GM11168 (cell line): ENCODE results near the gene AGR3.

Experiments
- in situ Hi-C: fragments of 300-500 bp; cut with MboI; formaldehyde crosslinking; loops from one replicate; pipeline ENCODE4 v1.12.0; 2022; ENCODE audit warnings: low sequenced_read_pairs; ENCODE audit not compliant: unreplicated experiment

Gene AGR3

GRCh38 chr7:16881844-16882243 lies at the start of gene AGR3:
TSS of gene AGR3 (minus strand) at chr7:16881983. CDS start at chr7:16878618, 3,365 bp downstream.
- in situ Hi-C loops = no loop called here

- in situ Hi-C loops = no loop called here
These were observed 49.2 kb upstream of the AGR3 start for GRCh38 chr7:16930946-16931345.

DNA sequence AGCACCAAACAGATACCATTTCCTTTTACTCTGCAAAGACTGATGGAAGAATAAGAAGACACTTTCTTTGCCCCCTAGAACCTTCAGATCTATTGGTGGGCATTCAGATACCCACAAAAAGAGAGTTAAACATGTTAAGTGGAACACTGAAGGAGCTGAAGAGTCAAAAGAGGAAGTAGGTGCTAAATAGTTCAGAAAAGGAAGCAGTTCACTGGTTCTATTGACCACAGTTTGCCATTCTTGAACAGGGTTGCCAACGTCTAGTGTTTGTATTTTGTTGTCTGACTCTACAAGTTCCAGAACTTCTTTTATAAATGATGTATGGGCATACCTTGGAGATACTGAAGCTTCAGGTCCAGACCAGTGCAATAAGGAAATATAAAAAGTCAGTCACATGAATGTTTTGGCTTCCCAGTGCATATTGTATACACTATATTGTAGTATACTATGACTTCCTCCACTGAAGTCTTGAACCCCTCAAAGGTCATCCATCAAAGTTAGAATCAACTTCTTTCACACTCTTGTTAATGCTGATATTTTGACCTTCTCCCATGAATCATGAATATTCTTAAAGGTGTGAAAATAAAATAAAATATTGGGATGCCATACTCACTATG lies 47.5 kb upstream of the AGR3 start:
- in situ Hi-C loops = no loop called here

- in situ Hi-C loops = no loop called here
These were observed 45.1 kb upstream of the AGR3 start for GRCh38 chr7:16926861-16927260.

- in situ Hi-C loops = no loop called here
These were observed 44.5 kb upstream of the AGR3 start for GRCh38 chr7:16926283-16926682.

- in situ Hi-C loops = no loop called here
These were observed 43.8 kb upstream of the AGR3 start for GRCh38 chr7:16925609-16926008.

DNA sequence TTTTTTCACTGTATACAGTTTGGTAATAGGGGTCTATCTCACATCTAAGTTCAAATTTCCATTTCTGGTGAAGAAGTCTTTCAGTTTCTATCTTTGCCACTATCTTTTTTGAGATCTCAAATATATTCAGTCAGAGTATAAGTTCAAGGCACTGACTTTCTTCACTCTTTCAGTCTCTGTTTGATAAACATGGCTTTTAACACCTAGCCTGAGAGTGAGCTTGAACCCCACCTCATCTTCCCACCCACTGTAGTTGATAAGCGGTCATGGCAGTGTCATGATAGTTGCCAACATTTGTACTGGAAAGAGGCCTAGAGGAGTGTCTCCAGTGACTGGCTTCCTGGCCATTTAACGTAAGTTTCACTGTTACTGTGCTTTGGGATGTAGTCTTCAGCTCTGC lies 41.2 kb upstream of the AGR3 start:
- in situ Hi-C loops = no loop called here

GRCh38 chr7:16921644-16922257 lies 40.0 kb upstream of the AGR3 start:
- in situ Hi-C loops = no loop called here

DNA sequence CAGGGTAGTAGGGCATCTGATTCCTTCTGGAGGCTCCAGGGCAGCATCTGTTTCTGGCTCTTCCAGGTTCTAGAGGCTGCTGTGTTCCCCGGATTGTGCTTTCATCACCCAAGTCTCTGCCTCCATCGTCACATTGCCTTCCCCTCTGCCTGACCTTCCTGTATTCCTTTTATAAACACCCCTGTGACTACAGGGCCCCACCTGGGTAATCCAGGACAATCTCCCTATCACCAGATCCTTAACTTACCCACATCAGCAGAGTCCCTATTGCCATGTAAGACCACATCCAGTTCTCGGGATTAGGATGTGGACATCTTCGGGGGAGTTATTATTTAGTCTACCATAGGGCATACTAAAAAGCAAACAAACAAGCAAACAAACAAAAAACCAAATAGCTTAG lies 39.4 kb upstream of the AGR3 start:
- in situ Hi-C loops = no loop called here

DNA sequence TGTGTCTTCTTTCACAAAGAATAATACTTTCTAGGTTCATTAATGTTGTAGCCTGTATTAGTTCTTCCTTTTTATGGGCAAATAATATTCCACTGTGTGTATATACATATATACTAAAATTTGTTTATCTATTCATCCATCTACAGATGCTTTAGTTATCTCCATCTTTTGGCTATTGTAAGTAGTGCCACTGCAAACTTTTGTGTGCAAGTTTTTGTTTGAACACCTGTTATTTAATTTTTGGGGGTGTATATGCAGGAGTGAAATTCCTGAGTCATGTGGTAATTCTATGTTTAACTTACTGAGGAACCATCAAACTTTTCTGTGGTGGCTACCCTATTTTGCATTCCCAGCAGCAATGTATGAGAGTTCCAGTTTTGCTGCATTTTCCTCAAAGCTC lies 37.7 kb upstream of the AGR3 start:
- in situ Hi-C loops = no loop called here

- in situ Hi-C loops = no loop called here
These were observed 36.6 kb upstream of the AGR3 start for GRCh38 chr7:16918288-16918895.

DNA sequence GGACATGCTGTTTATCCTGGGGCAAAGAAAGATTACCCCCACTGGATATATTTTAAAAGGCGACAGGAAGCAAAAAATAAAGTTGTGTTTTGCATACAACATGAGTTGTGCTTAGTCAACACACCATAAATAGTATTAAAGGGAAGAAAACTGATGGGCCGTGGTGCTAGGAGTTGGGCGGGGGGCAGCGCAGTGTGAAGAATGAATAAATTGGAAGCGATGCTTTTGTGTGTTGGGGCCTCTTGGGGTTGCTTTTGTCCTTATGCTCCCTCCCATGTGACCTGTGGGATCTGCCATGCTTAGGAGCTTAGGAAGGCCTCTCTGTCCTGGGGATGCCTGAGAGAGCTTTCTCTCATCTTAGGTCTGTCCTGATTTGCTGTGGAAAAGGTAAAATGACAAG lies 35.0 kb upstream of the AGR3 start:
- in situ Hi-C loops = no loop called here

- in situ Hi-C loops = no loop called here
These were observed 34.4 kb upstream of the AGR3 start for GRCh38 chr7:16916105-16916639.

- in situ Hi-C loops = no loop called here
These were observed 33.6 kb upstream of the AGR3 start for GRCh38 chr7:16915405-16915804.

DNA sequence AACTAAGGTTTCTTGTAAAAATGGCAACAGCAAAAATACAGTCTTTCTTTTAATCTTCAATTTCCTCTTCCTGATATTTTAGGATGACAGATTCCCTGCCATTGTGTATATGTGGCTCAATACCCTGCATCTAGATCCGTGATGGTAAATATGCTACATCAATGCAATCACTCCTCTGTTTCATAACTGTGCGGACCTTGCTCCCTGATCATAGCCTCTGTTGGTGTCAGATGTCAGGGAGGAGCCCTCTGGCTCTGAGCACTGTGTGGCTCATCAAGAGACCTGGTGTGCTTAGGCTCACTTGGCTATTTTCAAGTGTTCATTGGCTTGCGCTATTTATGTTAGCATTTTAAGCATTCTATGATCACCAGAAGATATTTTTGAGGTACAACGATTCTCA lies 33.0 kb upstream of the AGR3 start:
- in situ Hi-C loops = no loop called here

GRCh38 chr7:16913643-16914042 lies 31.9 kb upstream of the AGR3 start:
- in situ Hi-C loops = no loop called here

- in situ Hi-C loops = no loop called here
These were observed 30.8 kb upstream of the AGR3 start for GRCh38 chr7:16912540-16912939.

- in situ Hi-C loops = no loop called here
These were observed 26.8 kb upstream of the AGR3 start for GRCh38 chr7:16908561-16908960.

GRCh38 chr7:16905300-16906044 lies 23.7 kb upstream of the AGR3 start:
- in situ Hi-C loops = no loop called here

DNA sequence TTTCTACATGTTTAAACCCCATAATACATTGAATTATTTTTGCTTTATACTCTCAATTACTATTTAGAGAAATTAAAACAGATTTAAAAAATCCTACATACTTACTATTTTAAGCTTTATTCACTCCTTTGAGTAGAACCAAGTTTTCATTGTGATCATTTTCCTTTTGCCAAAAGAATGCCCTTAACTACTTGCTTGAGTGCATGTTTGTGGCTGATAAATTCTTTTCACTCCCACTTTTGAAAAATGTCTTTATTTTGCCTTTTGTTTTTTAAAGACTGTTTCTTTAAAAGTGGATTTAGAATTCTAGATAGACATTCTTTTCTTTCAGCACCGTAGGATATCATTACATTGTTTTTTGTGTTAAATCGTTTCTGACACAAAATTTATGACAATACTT lies 22.3 kb upstream of the AGR3 start:
- in situ Hi-C loops = no loop called here

DNA sequence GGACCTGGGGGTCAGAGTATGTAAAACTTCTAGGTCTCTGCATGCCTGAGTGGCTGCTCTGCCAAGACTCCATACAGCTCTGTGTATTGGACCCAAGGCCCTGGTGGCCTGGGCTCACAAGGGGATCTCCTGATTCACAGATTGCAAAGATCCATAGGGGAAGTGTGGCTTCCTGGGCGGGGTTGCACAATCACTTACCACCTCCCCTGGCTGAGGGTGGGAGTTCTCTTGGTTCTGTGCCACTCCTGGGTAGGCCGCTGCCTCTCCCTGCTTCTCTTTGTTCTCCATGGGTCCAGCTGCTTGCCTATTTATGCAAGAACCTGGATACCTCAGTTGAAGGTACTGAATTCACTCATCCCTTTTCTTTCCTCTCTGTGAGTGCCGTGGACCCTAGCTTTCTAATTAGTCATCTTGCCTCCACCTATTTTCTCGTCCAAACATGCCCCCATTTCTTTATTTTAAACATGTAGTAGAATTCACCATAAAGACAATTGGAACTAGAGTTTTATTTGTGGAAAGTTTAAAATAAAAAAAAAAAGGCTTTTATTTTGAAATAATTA lies 18.5 kb upstream of the AGR3 start:
- in situ Hi-C loops = no loop called here
